NCI-H2081 (cell line): ENCODE results near the gene ACSS1.
A peak's percentile ranks its signal among the peaks of the same experiment; 100 is the strongest.

Source experiments
- DNase-seq, 2 experiments: peaks; one replicate each; lab custom pipeline; 2025; lab: John Stamatoyannopoulos, UW

The ACSS1 gene

GRCh38 chr20:25030649-25031207 is 27.2 kb downstream of the ACSS1 start:
- DNase-seq: no peak

GRCh38 chr20:25030007-25030648 is 27.8 kb downstream of the ACSS1 start:
- no peak for DNase-seq

- DNase-seq: no peak
Measured at GRCh38 chr20:25025986-25026605, 31.8 kb downstream of the ACSS1 start.

- DNase-seq: no peak
Measured at GRCh38 chr20:25025091-25025861, 32.7 kb downstream of the ACSS1 start.

GRCh38 chr20:25024171-25024570 is 33.8 kb downstream of the ACSS1 start:
- DNase-seq: no peak

GRCh38 chr20:25023356-25023755 is 34.6 kb downstream of the ACSS1 start:
- no peak for DNase-seq

- DNase-seq: no peak
Measured at GRCh38 chr20:25022680-25023079, 35.3 kb downstream of the ACSS1 start.

- DNase-seq: no peak
Measured at GRCh38 chr20:25021336-25021735, 36.6 kb downstream of the ACSS1 start.

GRCh38 chr20:25020901-25021301 is 37.0 kb downstream of the ACSS1 start:
- DNase-seq: no peak

GRCh38 chr20:25020345-25020744 is 37.6 kb downstream of the ACSS1 start:
- DNase-seq: no peak

- DNase-seq: no peak
Measured at GRCh38 chr20:25019381-25020155, 38.4 kb downstream of the ACSS1 start.

- DNase-seq: no peak
Measured at GRCh38 chr20:25018841-25019240, 39.1 kb downstream of the ACSS1 start.

GRCh38 chr20:25018425-25018824 is 39.5 kb downstream of the ACSS1 start:
- DNase-seq: no peak

GRCh38 chr20:25017257-25017803 is 40.6 kb downstream of the ACSS1 start:
- peak; percentile 65 to 83 for DNase-seq

GRCh38 chr20:25016471-25016870 is 41.5 kb downstream of the ACSS1 start:
- DNase-seq: no peak

- no peak for DNase-seq
Measured at GRCh38 chr20:25015986-25016385, 42.0 kb downstream of the ACSS1 start.

GRCh38 chr20:25014816-25015215 is 43.1 kb downstream of the ACSS1 start:
- DNase-seq: no peak

GRCh38 chr20:25013478-25014380 is 44.2 kb downstream of the ACSS1 start:
- no peak for DNase-seq

GRCh38 chr20:25012616-25013189 is 45.2 kb downstream of the ACSS1 start:
- no peak for DNase-seq

- DNase-seq: no peak
Measured at GRCh38 chr20:25011831-25012241, 46.1 kb downstream of the ACSS1 start.
